BLaER1 treated with 17β-estradiol and CSF1 and Interleukin-3, amounts not matched to agents 10 nM and 100 nM (cell line): ENCODE measurements around the gene TFIP11.
A peak's percentile ranks its signal among the peaks of the same experiment; 100 is the strongest.

Source experiments
- H3K27ac ChIP-seq, 11 experiments: shearing (Covaris generic); formaldehyde crosslinking; 2 replicates each; pipeline ENCODE4 v1.8.1; 2022
- H3K27me3 ChIP-seq, 11 experiments: shearing (Covaris generic); formaldehyde crosslinking; 2 replicates each; pipeline ENCODE4 v1.8.1; 2022
- H3K36me3 ChIP-seq, 11 experiments: shearing (Covaris generic); formaldehyde crosslinking; 2 replicates each; pipeline ENCODE4 v1.8.1; 2022
- H3K4me1 ChIP-seq, 10 experiments: shearing (Covaris generic); formaldehyde crosslinking; 2 replicates each; pipeline ENCODE4 v1.8.1; 2022
- H3K4me2 ChIP-seq, 11 experiments: shearing (Covaris generic); formaldehyde crosslinking; 2 replicates each; pipeline ENCODE4 v1.8.1; 2022
- H3K4me3 ChIP-seq, 10 experiments: shearing (Covaris generic); formaldehyde crosslinking; 2 replicates each; pipeline ENCODE4 v1.8.1; 2022
- H3K9ac ChIP-seq, 11 experiments: shearing (Covaris generic); formaldehyde crosslinking; 2 replicates each; pipeline ENCODE4 v1.8.1; 2022
- H3K9me3 ChIP-seq, 11 experiments: shearing (Covaris generic); formaldehyde crosslinking; replicated peaks in 1 of 11; 2 replicates each; pipeline ENCODE4 v1.8.1; 2022
- H4K20me1 ChIP-seq, 11 experiments: shearing (Covaris generic); formaldehyde crosslinking; 2 replicates each; pipeline ENCODE4 v1.8.1; 2022
- Cebpa-rat ChIP-seq, 11 experiments: shearing (Covaris generic); IDR thresholded peaks; 2 replicates each; pipeline ENCODE4 v1.8.1; 2022

Gene TFIP11

GRCh38 chr22:26547837-26548236, 35.6 kb upstream of the TFIP11 start:
- Histone ChIP-seq H3K9me3 (peaks cover 0 to 9% (median 0%) of the 10 kb centered on the region in 11 experiments; a peak in 6 of 22 replicates), H3K9ac (no peak overlapping the region), H3K36me3 (peaks cover 0 to 31% (median 8%) of the 10 kb centered on the region in 11 experiments; a peak in 7 of 22 replicates), H4K20me1 (peaks cover 0 to 74% (median 14%) of the 10 kb centered on the region in 11 experiments; a peak in 11 of 22 replicates), H3K4me3 (no peak overlapping the region), H3K4me2 (peak overlapping the region in 10 of 11 experiments; percentile 71 to 90 (median 78); a peak in 19 of 22 replicates), H3K27ac (peak overlapping the region in 5 of 11 experiments; percentile 29 to 66 (median 53); a peak in 4 of 22 replicates), H3K27me3 (no peaks in the 10 kb centered on the region), H3K4me1 (peaks cover 89 to 99% (median 93%) of the 10 kb centered on the region in 10 experiments)
- TF ChIP-seq Cebpa-rat (IDR thresholded peaks at IDR 0.05) = no peak

- Histone ChIP-seq H3K4me2 (peak overlapping the region; percentile 71 to 90 (median 79)), H3K27ac (peak overlapping the region in 7 of 11 experiments; percentile 6 to 66 (median 46); a peak in 12 of 22 replicates), H3K36me3 (peaks cover 0 to 31% (median 8%) of the 10 kb centered on the region in 11 experiments; a peak in 7 of 22 replicates), H3K9me3 (peaks cover 0 to 9% (median 0%) of the 10 kb centered on the region in 11 experiments; a peak in 6 of 22 replicates), H4K20me1 (peaks cover 0 to 70% (median 14%) of the 10 kb centered on the region in 11 experiments; a peak in 11 of 22 replicates), H3K27me3 (no peaks in the 10 kb centered on the region), H3K4me1 (peaks cover 89 to 99% (median 93%) of the 10 kb centered on the region in 10 experiments), H3K9ac (peak overlapping the region in 3 of 11 experiments; percentile 19 to 56 (median 33); a peak in 1 of 22 replicates), H3K4me3 (peak overlapping the region in 2 of 10 experiments; percentile 2 to 18; a peak in 1 of 20 replicates)
- TF ChIP-seq Cebpa-rat (IDR thresholded peaks at IDR 0.05) = no peak
Measured at GRCh38 chr22:26547426-26547825, 35.2 kb upstream of the TFIP11 start.

GRCh38 chr22:26546282-26546681, 34.0 kb upstream of the TFIP11 start:
- H3K9me3 ChIP-seq = peaks cover 0 to 9% (median 0%) of the 10 kb centered on the region in 11 experiments; a peak in 6 of 22 replicates
- peaks cover 89 to 99% (median 93%) of the 10 kb centered on the region in 10 experiments for H3K4me1 ChIP-seq
- no peak overlapping the region for H3K4me3 ChIP-seq
- peak overlapping the region in 10 of 11 experiments; percentile 2 to 66 (median 46); a peak in 17 of 22 replicates for H3K27ac ChIP-seq
- peaks cover 0 to 59% (median 10%) of the 10 kb centered on the region in 11 experiments; a peak in 11 of 22 replicates for H4K20me1 ChIP-seq
- peak overlapping the region in 7 of 11 experiments; percentile 13 to 56 (median 25); a peak in 7 of 22 replicates for H3K9ac ChIP-seq
- no peaks in the 10 kb centered on the region for H3K27me3 ChIP-seq
- peaks cover 4 to 36% (median 14%) of the 10 kb centered on the region in 11 experiments; a peak in 21 of 22 replicates for H3K36me3 ChIP-seq
- no peak for TF ChIP-seq Cebpa-rat (IDR thresholded peaks at IDR 0.05)
- peak overlapping the region; percentile 71 to 90 (median 79) for H3K4me2 ChIP-seq

DNA sequence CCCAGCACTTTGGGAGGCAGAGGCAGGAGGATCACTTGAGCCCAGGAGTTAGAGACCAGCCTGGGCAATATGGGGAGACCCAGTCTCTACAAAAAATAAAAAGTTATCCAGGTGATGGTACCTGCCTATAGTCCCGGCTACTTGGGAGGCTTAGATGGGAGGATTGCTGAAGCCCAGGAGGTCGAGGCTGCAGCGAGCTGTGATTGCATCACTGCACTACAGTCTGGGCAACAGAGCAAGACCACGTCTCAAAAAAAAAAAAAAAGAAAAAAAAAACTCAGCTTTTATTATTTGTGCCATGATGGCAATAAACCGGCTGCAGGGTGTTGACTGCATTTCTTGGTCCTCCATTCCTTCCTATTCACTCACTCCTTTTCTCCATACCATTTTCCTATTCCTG, 33.6 kb upstream of the TFIP11 start:
- peak overlapping the region; percentile 71 to 90 (median 79) for H3K4me2 ChIP-seq
- peak in 5 of 11 experiments; percentile 26 to 77 (median 44); a peak in 4 of 22 replicates for TF ChIP-seq Cebpa-rat (IDR thresholded peaks at IDR 0.05)
- no peak overlapping the region for H3K4me3 ChIP-seq
- H3K27ac ChIP-seq = peak overlapping the region in 9 of 11 experiments; percentile 2 to 75 (median 46); a peak in 10 of 22 replicates
- peaks cover 88 to 99% (median 93%) of the 10 kb centered on the region in 10 experiments for H3K4me1 ChIP-seq
- peaks cover 0 to 54% (median 7%) of the 10 kb centered on the region in 11 experiments; a peak in 11 of 22 replicates for H4K20me1 ChIP-seq
- peaks cover 9 to 38% (median 19%) of the 10 kb centered on the region in 11 experiments; a peak in 21 of 22 replicates for H3K36me3 ChIP-seq
- H3K9me3 ChIP-seq = peaks cover 0 to 9% (median 0%) of the 10 kb centered on the region in 11 experiments; a peak in 6 of 22 replicates
- H3K9ac ChIP-seq = peak overlapping the region in 2 of 11 experiments; percentile 25 to 56; a peak in 2 of 22 replicates
- no peaks in the 10 kb centered on the region for H3K27me3 ChIP-seq

DNA sequence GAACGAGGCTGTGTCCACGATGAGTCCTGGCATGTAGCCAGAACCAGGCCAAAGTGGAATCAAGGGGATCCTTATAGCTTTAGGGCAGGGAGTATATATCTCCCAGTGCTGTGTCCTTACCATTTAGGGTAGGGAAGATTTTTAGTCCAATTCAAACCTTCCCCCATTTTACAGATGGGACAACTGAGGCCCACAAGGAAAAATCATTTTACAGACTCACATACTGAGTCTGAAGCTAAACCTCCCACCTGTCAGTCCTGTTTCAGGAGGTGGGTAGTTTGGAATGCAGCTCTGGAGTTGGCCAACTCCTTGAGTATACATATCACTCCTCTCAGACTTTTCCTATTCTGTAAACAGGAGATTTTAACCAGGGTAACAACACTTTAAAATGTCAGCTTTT, 33.1 kb upstream of the TFIP11 start:
- peaks cover 0 to 50% (median 2%) of the 10 kb centered on the region in 11 experiments; a peak in 11 of 22 replicates for H4K20me1 ChIP-seq
- H3K9ac ChIP-seq = no peak overlapping the region
- no peaks in the 10 kb centered on the region for H3K27me3 ChIP-seq
- TF ChIP-seq Cebpa-rat (IDR thresholded peaks at IDR 0.05) = no peak
- peak overlapping the region; percentile 71 to 90 (median 79); a peak in 15 of 22 replicates for H3K4me2 ChIP-seq
- peak overlapping the region in 4 of 11 experiments; percentile 63 to 78 (median 70); a peak in 4 of 22 replicates for H3K27ac ChIP-seq
- H3K9me3 ChIP-seq = peaks cover 0 to 9% (median 0%) of the 10 kb centered on the region in 11 experiments; a peak in 6 of 22 replicates
- no peak overlapping the region for H3K4me3 ChIP-seq
- peaks cover 84 to 99% (median 93%) of the 10 kb centered on the region in 10 experiments for H3K4me1 ChIP-seq
- peaks cover 13 to 39% (median 23%) of the 10 kb centered on the region in 11 experiments; a peak in 21 of 22 replicates for H3K36me3 ChIP-seq

DNA sequence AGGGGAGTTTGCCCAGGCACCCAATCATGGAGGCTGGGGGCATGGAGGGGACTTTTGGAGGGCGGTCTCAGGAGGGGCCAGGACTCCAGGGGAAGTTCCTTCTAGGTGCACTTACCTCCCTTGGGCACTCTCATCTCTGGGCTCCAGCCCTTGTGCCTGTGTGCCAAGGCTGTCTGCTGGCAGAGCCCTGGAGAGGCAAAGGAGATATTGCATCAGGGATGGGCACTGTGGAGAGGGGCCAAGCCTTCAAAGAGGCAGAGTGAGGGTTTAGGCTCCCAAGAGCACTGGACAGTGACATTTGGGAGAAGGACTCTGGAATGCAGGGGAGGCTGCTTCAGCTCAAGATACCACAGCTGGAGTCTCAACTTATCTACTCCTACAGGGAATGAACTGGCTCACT, 32.2 kb upstream of the TFIP11 start:
- Histone ChIP-seq H4K20me1 (peaks cover 0 to 43% (median 0%) of the 10 kb centered on the region in 11 experiments; a peak in 7 of 22 replicates), H3K27me3 (no peaks in the 10 kb centered on the region), H3K9me3 (peaks cover 0 to 9% (median 0%) of the 10 kb centered on the region in 11 experiments; a peak in 6 of 22 replicates), H3K4me3 (no peak overlapping the region), H3K4me2 (peak overlapping the region; percentile 63 to 90 (median 79)), H3K36me3 (peaks cover 20 to 48% (median 32%) of the 10 kb centered on the region in 11 experiments), H3K4me1 (peaks cover 78 to 99% (median 93%) of the 10 kb centered on the region in 10 experiments), H3K27ac (peak overlapping the region in 8 of 11 experiments; percentile 62 to 79 (median 73); a peak in 14 of 22 replicates), H3K9ac (peak overlapping the region in 8 of 11 experiments; percentile 12 to 69 (median 60); a peak in 7 of 22 replicates)
- TF ChIP-seq Cebpa-rat (IDR thresholded peaks at IDR 0.05) = no peak

DNA sequence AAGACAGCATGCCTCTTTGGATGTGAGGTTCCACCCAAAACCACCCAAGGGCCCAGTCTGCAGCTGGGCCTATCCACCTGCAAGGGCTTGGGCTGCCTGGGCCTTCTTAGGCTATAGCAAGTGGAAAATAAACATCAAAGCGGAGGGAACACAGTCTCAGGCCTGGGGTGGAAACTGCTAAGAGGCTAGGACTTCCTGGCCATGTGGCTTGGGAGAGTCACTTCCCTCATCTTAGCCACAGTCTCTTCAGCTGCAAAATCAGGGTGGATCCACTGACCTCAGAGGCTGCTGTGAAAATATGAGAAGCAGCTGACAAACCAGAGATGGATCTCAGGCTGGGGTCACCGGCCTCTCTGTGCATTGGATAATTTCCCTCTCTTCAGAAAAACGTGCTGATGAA, 30.6 kb upstream of the TFIP11 start:
- Histone ChIP-seq H3K9me3 (peaks cover 0 to 6% (median 0%) of the 10 kb centered on the region in 11 experiments; a peak in 6 of 22 replicates), H3K4me3 (peak overlapping the region in 1 of 10 experiments; percentile 17; a peak in 1 of 20 replicates), H4K20me1 (peaks cover 0 to 37% (median 0%) of the 10 kb centered on the region in 11 experiments; a peak in 7 of 22 replicates), H3K27ac (peak overlapping the region; percentile 47 to 79 (median 66)), H3K9ac (peak overlapping the region; percentile 44 to 69 (median 56); a peak in 19 of 22 replicates), H3K36me3 (peaks cover 34 to 63% (median 48%) of the 10 kb centered on the region in 11 experiments), H3K4me1 (peaks cover 68 to 87% (median 80%) of the 10 kb centered on the region in 10 experiments), H3K4me2 (peak overlapping the region; percentile 63 to 90 (median 79)), H3K27me3 (no peaks in the 10 kb centered on the region)
- TF ChIP-seq Cebpa-rat (IDR thresholded peaks at IDR 0.05) = no peak

GRCh38 chr22:26541167-26541819, 29.0 kb upstream of the TFIP11 start:
- H3K36me3 ChIP-seq = peaks cover 47 to 70% (median 56%) of the 10 kb centered on the region in 11 experiments
- peaks cover 63 to 84% (median 72%) of the 10 kb centered on the region in 10 experiments for H3K4me1 ChIP-seq
- no peak overlapping the region for H3K4me3 ChIP-seq

More at GRCh38 chr22:26541167-26541819, 29.0 kb upstream of the TFIP11 start:
- no peak for TF ChIP-seq Cebpa-rat (IDR thresholded peaks at IDR 0.05)
- Histone ChIP-seq H3K27me3 (no peaks in the 10 kb centered on the region), H3K9ac (peak overlapping the region in 2 of 11 experiments; percentile 7 to 17; a peak in 1 of 22 replicates), H3K4me2 (peak overlapping the region; percentile 18 to 90 (median 79); a peak in 16 of 22 replicates), H4K20me1 (peaks cover 0 to 28% (median 0%) of the 10 kb centered on the region in 11 experiments; a peak in 7 of 22 replicates), H3K9me3 (no peaks in the 10 kb centered on the region), H3K27ac (peak overlapping the region in 9 of 11 experiments; percentile 21 to 78 (median 61); a peak in 11 of 22 replicates)
